Uterus (tissue), 2 donors: Measurements from ENCODE around the gene RPS6KA2.

Source experiments
- CTCF ChIP-seq, 4 experiments: fragments of 200-600 bp in 2 of 4; fragments of 450-650 bp in 2 of 4; sonication (generic) in 2 of 4; IDR thresholded peaks; one replicate each; pipeline ENCODE4 v1.5.1; 2016 to 2019; ENCODE audit warnings: antibody characterized with exemption in 4 of 4, mild to moderate bottlenecking in 2 of 4, moderate library complexity in 1 of 4
- POLR2A ChIP-seq, 2 donors: fragments of 450-650 bp; IDR thresholded peaks; one replicate each; pipeline ENCODE4 v1.6.1; 2016; ENCODE audit warnings: antibody characterized with exemption in 2 of 2, mild to moderate bottlenecking in 1 of 2, moderate library complexity in 1 of 2

- TF ChIP-seq CTCF (IDR thresholded peaks at IDR 0.05): no peak
- no peak for TF ChIP-seq POLR2A (IDR thresholded peaks at IDR 0.05)
Measured at GRCh38 chr6:166411721-166412151, 215.3 kb downstream of the RPS6KA2 start.
